CD4-positive, alpha-beta memory T cell (primary cell): Measurements from ENCODE around the gene SCN9A. TPM values are rescaled to one million over a fixed set of nuclear protein-coding genes. Genes with fewer than 3 reads are reported as not detected.

Experiments used
- CTCF ChIA-PET: fragments of 350-600 bp; sonication (Branson Sonifier 250); formaldehyde crosslinking; loops from one replicate; lab custom pipeline; 2021; ENCODE audit warnings: inconsistent platforms; ENCODE audit not compliant: partially characterized antibody; lab: Charles Lee
- POLR2A ChIA-PET: fragments of 350-600 bp; sonication (Branson Sonifier 250); formaldehyde crosslinking; loops from one replicate; lab custom pipeline; 2021; ENCODE audit not compliant: partially characterized antibody; lab: Charles Lee
- DNase-seq, 5 donors: peaks; one replicate each; pipeline versions ENCODE4 v3.0.0 to v3.0.0-alpha.2; 2020 to 2022; ENCODE audit warnings: mixed read lengths in 1 of 5
- H3K27ac ChIP-seq: one replicate; pipeline ENCODE4 v1.7.0; 2013; ENCODE audit warnings: low read depth, low read length
- H3K27me3 ChIP-seq: 2 replicates; pipeline ENCODE4 v1.7.0; 2013; ENCODE audit warnings: mild to moderate bottlenecking, low read length, moderate library complexity; ENCODE audit not compliant: insufficient read depth
- H3K36me3 ChIP-seq: 2 replicates; pipeline ENCODE4 v1.7.0; 2013; ENCODE audit warnings: mild to moderate bottlenecking, low read length, moderate library complexity; ENCODE audit not compliant: insufficient read depth
- H3K4me1 ChIP-seq: 2 replicates; pipeline ENCODE4 v1.7.0; 2013; ENCODE audit warnings: mild to moderate bottlenecking, low read length, moderate library complexity; ENCODE audit not compliant: insufficient read depth
- H3K4me3 ChIP-seq, 2 donors: one replicate each; pipeline ENCODE4 v1.7.0; 2013; ENCODE audit warnings: low read length in 2 of 2, mild to moderate bottlenecking in 1 of 2
- H3K9me3 ChIP-seq, 2 donors: one replicate each; pipeline ENCODE4 v1.7.0; 2013; ENCODE audit warnings: low read length in 2 of 2, control low read depth in 1 of 2; ENCODE audit not compliant: control insufficient read depth in 1 of 2
- H3K27ac Mint-ChIP-seq, 7 donors: one replicate each; pipeline ENCODE4 v1.8.0; 2020 to 2021; ENCODE audit warnings: mixed read lengths in 7 of 7, mild to moderate bottlenecking in 6 of 7, inconsistent platforms in 3 of 7, moderate library complexity in 3 of 7
- H3K27me3 Mint-ChIP-seq, 2 donors: one replicate each; pipeline ENCODE4 v1.8.0; 2020 to 2021; ENCODE audit warnings: mixed read lengths in 2 of 2
- H3K36me3 Mint-ChIP-seq, 2 donors: one replicate each; pipeline ENCODE4 v1.8.0; 2020 to 2021; ENCODE audit warnings: mixed read lengths in 2 of 2, inconsistent platforms in 1 of 2, mild to moderate bottlenecking in 1 of 2
- H3K4me1 Mint-ChIP-seq, 4 donors: one replicate each; pipeline ENCODE4 v1.8.0; 2020 to 2021; ENCODE audit warnings: mixed read lengths in 4 of 4, mild to moderate bottlenecking in 1 of 4
- H3K4me3 Mint-ChIP-seq, 8 donors: one replicate each; pipeline ENCODE4 v1.8.0; 2020 to 2021; ENCODE audit warnings: mixed read lengths in 8 of 8, mild to moderate bottlenecking in 7 of 8, moderate library complexity in 6 of 8, inconsistent platforms in 3 of 8
- H3K9me3 Mint-ChIP-seq, 8 donors: one replicate each; pipeline ENCODE4 v1.8.0; 2020 to 2021; ENCODE audit warnings: mixed read lengths in 8 of 8, mild to moderate bottlenecking in 5 of 8, inconsistent platforms in 3 of 8, moderate library complexity in 1 of 8
- intact Hi-C: fragments of 100-400 bp; cut with micrococcal nuclease; formaldehyde crosslinking; loops from one replicate; pipeline ENCODE4 v1.15.1; 2023
- polyA plus RNA-seq, 2 donors: library from polyadenylated mRNA; unstranded; fragments of 300-500 nt; fragmentation: Illumina TruSeq; gene quantifications; one replicate each; pipeline ENCODE4 v1.2.3, GENCODE V29; 2021
- total RNA-seq, 2 experiments: library from RNA; stranded (reverse); gene quantifications; one replicate each; pipeline ENCODE4 v1.2.3, GENCODE V29; 2021

Gene SCN9A
- total and polyA plus RNA-seq, 4 experiments from 2014 or later = not detected

- no peaks in the 10 kb centered on the region for H3K9me3 ChIP-seq
- no peak overlapping the region for H3K27ac ChIP-seq
- Mint-ChIP-seq H3K4me3 (no peak overlapping the region), H3K36me3 (no peaks in the 10 kb centered on the region), H3K27me3 (no peaks in the 10 kb centered on the region), H3K9me3 (peaks cover 0 to 4% (median 2%) of the 10 kb centered on the region in 8 donors), H3K4me1 (no peaks in the 10 kb centered on the region), H3K27ac (no peak overlapping the region)
- no peaks in the 10 kb centered on the region for H3K4me1 ChIP-seq
- no peak overlapping the region for H3K4me3 ChIP-seq
- intact Hi-C loops = no loop called here
- ChIA-PET POLR2A (no interaction called here), CTCF (no interaction called here)
- no peaks in the 10 kb centered on the region for H3K36me3 ChIP-seq
- no peak for DNase-seq
- no peaks in the 10 kb centered on the region for H3K27me3 ChIP-seq
These were observed 25.2 kb downstream of the SCN9A start for GRCh38 chr2:166350525-166350924.

GRCh38 chr2:166344286-166345113 lies 31.2 kb downstream of the SCN9A start:
- ChIA-PET CTCF (no interaction called here), POLR2A (no interaction called here)
- H3K9me3 Mint-ChIP-seq = peaks cover 0 to 4% (median 0%) of the 10 kb centered on the region in 8 donors
- H3K36me3 ChIP-seq = no peaks in the 10 kb centered on the region
- no peaks in the 10 kb centered on the region for H3K9me3 ChIP-seq
- no peak overlapping the region for H3K27ac ChIP-seq
- intact Hi-C loops = no loop called here
- no peaks in the 10 kb centered on the region for H3K27me3 ChIP-seq
- no peaks in the 10 kb centered on the region for H3K4me1 ChIP-seq
- no peak for DNase-seq
- no peak overlapping the region for H3K27ac Mint-ChIP-seq
- H3K27me3 Mint-ChIP-seq = no peaks in the 10 kb centered on the region
- no peaks in the 10 kb centered on the region for H3K4me1 Mint-ChIP-seq
- H3K4me3 ChIP-seq = no peak overlapping the region
- no peaks in the 10 kb centered on the region for H3K36me3 Mint-ChIP-seq
- H3K4me3 Mint-ChIP-seq = no peak overlapping the region

- ChIA-PET POLR2A (no interaction called here), CTCF (no interaction called here)
- DNase-seq = no peak
- Mint-ChIP-seq H3K36me3 (no peaks in the 10 kb centered on the region), H3K27ac (no peak overlapping the region), H3K4me3 (no peak overlapping the region), H3K4me1 (no peaks in the 10 kb centered on the region), H3K27me3 (no peaks in the 10 kb centered on the region), H3K9me3 (no peaks in the 10 kb centered on the region)
- intact Hi-C loops = no loop called here
- H3K36me3 ChIP-seq = no peaks in the 10 kb centered on the region
- no peaks in the 10 kb centered on the region for H3K27me3 ChIP-seq
- no peaks in the 10 kb centered on the region for H3K9me3 ChIP-seq
- H3K4me3 ChIP-seq = no peak overlapping the region
- H3K4me1 ChIP-seq = no peaks in the 10 kb centered on the region
- H3K27ac ChIP-seq = no peak overlapping the region
These were observed 32.3 kb downstream of the SCN9A start for GRCh38 chr2:166343467-166343866.

- Histone ChIP-seq H3K36me3 (no peaks in the 10 kb centered on the region), H3K4me1 (no peaks in the 10 kb centered on the region), H3K27me3 (no peaks in the 10 kb centered on the region), H3K9me3 (no peaks in the 10 kb centered on the region), H3K4me3 (no peak overlapping the region), H3K27ac (no peak overlapping the region)
- H3K27ac Mint-ChIP-seq = no peak overlapping the region
- intact Hi-C loops = no loop called here
- ChIA-PET POLR2A (no interaction called here), CTCF (no interaction called here)
- no peaks in the 10 kb centered on the region for H3K4me1 Mint-ChIP-seq
- no peak overlapping the region for H3K4me3 Mint-ChIP-seq
- H3K27me3 Mint-ChIP-seq = no peaks in the 10 kb centered on the region
- no peaks in the 10 kb centered on the region for H3K36me3 Mint-ChIP-seq
- no peaks in the 10 kb centered on the region for H3K9me3 Mint-ChIP-seq
- DNase-seq = no peak
These were observed 34.3 kb downstream of the SCN9A start for GRCh38 chr2:166341426-166341825.

- no peak overlapping the region for H3K4me3 Mint-ChIP-seq
- Histone ChIP-seq H3K4me1 (no peaks in the 10 kb centered on the region), H3K9me3 (no peaks in the 10 kb centered on the region), H3K27ac (no peak overlapping the region), H3K4me3 (no peak overlapping the region), H3K36me3 (no peaks in the 10 kb centered on the region), H3K27me3 (no peaks in the 10 kb centered on the region)
- no peaks in the 10 kb centered on the region for H3K27me3 Mint-ChIP-seq
- H3K27ac Mint-ChIP-seq = no peak overlapping the region
- ChIA-PET CTCF (no interaction called here), POLR2A (no interaction called here)
- no peaks in the 10 kb centered on the region for H3K9me3 Mint-ChIP-seq
- no peaks in the 10 kb centered on the region for H3K4me1 Mint-ChIP-seq
- intact Hi-C loops = no loop called here
- no peak for DNase-seq
- no peaks in the 10 kb centered on the region for H3K36me3 Mint-ChIP-seq
These were observed 36.9 kb downstream of the SCN9A start for GRCh38 chr2:166338831-166339339.

- no peaks in the 10 kb centered on the region for H3K36me3 ChIP-seq
- H3K4me1 Mint-ChIP-seq = no peaks in the 10 kb centered on the region
- H3K27ac Mint-ChIP-seq = no peak overlapping the region
These were observed 37.8 kb downstream of the SCN9A start for GRCh38 chr2:166337932-166338331.

GRCh38 chr2:166335284-166335683 lies 40.5 kb downstream of the SCN9A start:
- H3K36me3 Mint-ChIP-seq = no peaks in the 10 kb centered on the region
- Histone ChIP-seq H3K36me3 (no peaks in the 10 kb centered on the region), H3K9me3 (no peaks in the 10 kb centered on the region), H3K27ac (no peak overlapping the region), H3K4me1 (no peaks in the 10 kb centered on the region), H3K27me3 (no peaks in the 10 kb centered on the region), H3K4me3 (no peak overlapping the region)
- H3K4me1 Mint-ChIP-seq = no peaks in the 10 kb centered on the region
- H3K27ac Mint-ChIP-seq = no peak overlapping the region
- POLR2A ChIA-PET = no interaction called here
- DNase-seq = no peak
- CTCF ChIA-PET = no interaction called here
- intact Hi-C loops = no loop called here
- no peaks in the 10 kb centered on the region for H3K9me3 Mint-ChIP-seq
- H3K27me3 Mint-ChIP-seq = no peaks in the 10 kb centered on the region
- H3K4me3 Mint-ChIP-seq = no peak overlapping the region

More at GRCh38 chr2:166337932-166338331, 37.8 kb downstream of the SCN9A start:
- no peak for DNase-seq
- Histone ChIP-seq H3K27ac (no peak overlapping the region), H3K9me3 (no peaks in the 10 kb centered on the region), H3K4me3 (no peak overlapping the region), H3K27me3 (no peaks in the 10 kb centered on the region), H3K4me1 (no peaks in the 10 kb centered on the region)
- H3K9me3 Mint-ChIP-seq = no peaks in the 10 kb centered on the region
- H3K36me3 Mint-ChIP-seq = no peaks in the 10 kb centered on the region
- POLR2A ChIA-PET = no interaction called here
- intact Hi-C loops = no loop called here
- no peaks in the 10 kb centered on the region for H3K27me3 Mint-ChIP-seq
- CTCF ChIA-PET = no interaction called here
- no peak overlapping the region for H3K4me3 Mint-ChIP-seq
